Esophagus (tissue), 2 donors: Measurements from ENCODE around the gene ZNF384. TPM values are rescaled to one million over a fixed set of nuclear protein-coding genes. Genes with fewer than 3 reads are reported as not detected.

Source experiments
- polyA plus RNA-seq, 2 donors: library from polyadenylated mRNA; stranded (reverse); fragments of 200-250 nt; gene quantifications; one replicate each; pipeline ENCODE4 v1.2.3, GENCODE V29; 2013
- donor health status: healthy with polysubstance abuse.
- donor health status: Bipolar disorder and iron deficiency.

The ZNF384 gene
- polyA plus RNA-seq, 2 donors, result 22.2 to 26.9 TPM

Other genes starting within 250 kb of the ZNF384 start
- under 1 TPM; 0.84 to 0.98 TPM for gene CD27, start 244.4 kb downstream of the ZNF384 start, polyA plus RNA-seq
- gene TAPBPL, start 237.3 kb downstream of the ZNF384 start, polyA plus RNA-seq, result 10 to 100 TPM in 1 of 2 donors, 1 to 10 TPM in 1; 8.9 to 11.9 TPM
- 1 to 10 TPM; 4.3 to 6.6 TPM for gene VAMP1, start 218.7 kb downstream of the ZNF384 start, polyA plus RNA-seq
- gene MRPL51, start 196.1 kb downstream of the ZNF384 start, polyA plus RNA-seq, result 100 to 1,000 TPM in 1 of 2 donors, 10 to 100 TPM in 1; 60.7 to 124 TPM
- 10 to 100 TPM; 10.2 to 13.7 TPM for gene NCAPD2, start 195.3 kb downstream of the ZNF384 start, polyA plus RNA-seq
- 1,000 to 10,000 TPM; 2,765 to 3,567 TPM for gene GAPDH, start 154.9 kb downstream of the ZNF384 start, polyA plus RNA-seq
- 1 to 10 TPM; 5.7 TPM for gene IFFO1, start 133.3 kb downstream of the ZNF384 start, polyA plus RNA-seq
- 10 to 100 TPM; 26.3 to 41.6 TPM for gene NOP2, start 121.1 kb downstream of the ZNF384 start, polyA plus RNA-seq
- gene CHD4, start 82.0 kb downstream of the ZNF384 start, polyA plus RNA-seq, result 100 to 1,000 TPM in 1 of 2 donors, 10 to 100 TPM in 1; 79.3 to 116 TPM
- gene LPAR5, start 53.4 kb downstream of the ZNF384 start, polyA plus RNA-seq, result 10 to 100 TPM; 11.6 to 19.3 TPM
- gene ACRBP, start 41.9 kb downstream of the ZNF384 start, polyA plus RNA-seq, result under 1 TPM; 0.32 to 0.84 TPM
- 10 to 100 TPM; 15.2 to 24.7 TPM for gene ING4, start 26.3 kb downstream of the ZNF384 start, polyA plus RNA-seq
- under 1 TPM; 0.10 to 0.28 TPM for gene PIANP, start 11.4 kb upstream of the ZNF384 start, polyA plus RNA-seq
- 10 to 100 TPM; 34.7 to 55.4 TPM for gene COPS7A, start 34.7 kb upstream of the ZNF384 start, polyA plus RNA-seq
- 100 to 1,000 TPM; 117 to 158 TPM for gene MLF2, start 63.8 kb upstream of the ZNF384 start, polyA plus RNA-seq
- 100 to 1,000 TPM; 249 to 449 TPM for gene PTMS, start 77.0 kb upstream of the ZNF384 start, polyA plus RNA-seq
- 1 to 10 TPM in 1 of 2 donors, under 1 TPM in 1; 0.88 to 1.1 TPM for gene LAG3, start 83.1 kb upstream of the ZNF384 start, polyA plus RNA-seq
- 1 to 10 TPM; 1.4 to 2.3 TPM for gene CD4, start 100.2 kb upstream of the ZNF384 start, polyA plus RNA-seq
- 1 to 10 TPM; 2.1 to 2.5 TPM for gene GPR162, start 132.4 kb upstream of the ZNF384 start, polyA plus RNA-seq
- 1 to 10 TPM; 3.4 to 3.9 TPM for gene P3H3, start 139.0 kb upstream of the ZNF384 start, polyA plus RNA-seq
- 1 to 10 TPM; 1.1 to 1.3 TPM for gene GNB3, start 151.6 kb upstream of the ZNF384 start, polyA plus RNA-seq
- 10 to 100 TPM; 14.6 to 19.3 TPM for gene CDCA3, start 161.9 kb upstream of the ZNF384 start, polyA plus RNA-seq
- 10 to 100 TPM; 21.4 to 40.7 TPM for gene USP5, start 162.8 kb upstream of the ZNF384 start, polyA plus RNA-seq
- 100 to 1,000 TPM; 404 to 939 TPM for gene TPI1, start 178.2 kb upstream of the ZNF384 start, polyA plus RNA-seq
- 1 to 10 TPM; 5.7 to 7.0 TPM for gene SPSB2, start 183.9 kb upstream of the ZNF384 start, polyA plus RNA-seq
- gene LRRC23, start 215.4 kb upstream of the ZNF384 start, polyA plus RNA-seq, result 1 to 10 TPM; 3.3 to 3.6 TPM
- 1 to 10 TPM; 6.7 to 9.0 TPM for gene ENO2, start 225.2 kb upstream of the ZNF384 start, polyA plus RNA-seq
- gene ATN1, start 238.6 kb upstream of the ZNF384 start, polyA plus RNA-seq, result 10 to 100 TPM; 34.9 to 63.5 TPM